ENCODE results near the gene ISL2.
"Not testable (repeated sequence)": the region's sequence is repeated elsewhere in the genome, so short reads cannot be mapped to it uniquely, and the experiment has no call there.

The ISL2 gene

DNA sequence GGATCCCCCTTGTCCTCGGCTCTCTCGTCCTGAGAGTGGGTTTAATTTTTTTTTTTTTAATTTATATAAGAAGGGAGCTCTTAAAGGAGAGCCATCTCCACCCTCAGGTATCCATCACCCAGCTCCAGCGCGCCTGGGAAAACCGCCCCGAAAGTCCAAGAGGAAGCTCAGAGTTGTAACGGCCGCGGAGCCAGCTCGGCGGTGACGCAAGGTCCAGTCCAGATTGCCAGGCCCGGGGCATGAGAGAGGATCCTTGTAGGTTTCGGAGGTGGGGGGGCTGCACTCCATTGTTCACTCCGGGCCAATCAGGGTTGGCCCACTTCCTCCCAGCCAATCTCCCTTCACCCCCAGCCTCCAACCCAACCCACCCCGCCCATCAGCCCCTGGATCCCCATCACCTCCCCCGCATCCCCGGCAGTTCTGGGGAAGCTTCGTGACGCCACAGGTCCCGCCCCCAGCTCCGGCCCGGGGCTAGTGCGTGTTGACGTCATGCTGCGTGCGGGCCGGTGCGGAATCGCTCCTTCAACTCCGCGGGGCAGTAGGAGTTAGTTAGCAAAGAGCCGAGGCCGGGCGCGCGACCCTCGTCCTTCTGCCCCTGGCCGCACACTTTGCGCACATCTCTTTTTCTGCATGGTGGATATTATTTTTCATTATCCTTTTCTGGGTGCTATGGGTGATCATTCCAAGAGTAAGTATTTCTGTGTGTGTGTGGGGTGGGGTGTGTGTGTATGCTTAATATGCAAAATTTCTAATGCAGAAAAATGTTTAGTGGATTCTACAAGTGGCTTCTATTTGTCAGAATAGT, at the start of gene ISL2:
ISL2 (plus strand) TSS at position 520 of the 805 bp plus-strand sequence; CDS start at position 631, 111 bp downstream.
- no peak for DNase-seq (ENCODE audit: low spot score)

DNA sequence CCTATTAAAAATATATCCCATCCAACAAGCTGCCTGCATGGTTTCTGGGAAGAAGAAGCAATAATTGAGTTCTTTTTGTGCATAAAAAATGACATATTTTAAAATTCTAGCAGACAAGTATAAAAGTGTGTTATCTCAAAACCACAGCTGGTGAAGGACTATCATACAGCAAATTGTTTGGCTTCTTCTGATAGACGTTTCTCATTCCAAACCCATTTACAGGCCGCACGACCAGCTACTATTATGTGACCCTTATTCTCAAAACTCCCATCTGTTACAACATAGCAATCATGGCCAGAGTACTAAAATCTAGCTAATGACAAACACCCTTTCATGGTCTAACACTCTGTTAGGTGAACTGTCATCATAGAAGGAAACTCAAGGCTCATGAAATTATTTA, 47.0 kb upstream of the ISL2 start:
- DNase-seq (ENCODE audit: low spot score) = peak; percentile 31

DNA sequence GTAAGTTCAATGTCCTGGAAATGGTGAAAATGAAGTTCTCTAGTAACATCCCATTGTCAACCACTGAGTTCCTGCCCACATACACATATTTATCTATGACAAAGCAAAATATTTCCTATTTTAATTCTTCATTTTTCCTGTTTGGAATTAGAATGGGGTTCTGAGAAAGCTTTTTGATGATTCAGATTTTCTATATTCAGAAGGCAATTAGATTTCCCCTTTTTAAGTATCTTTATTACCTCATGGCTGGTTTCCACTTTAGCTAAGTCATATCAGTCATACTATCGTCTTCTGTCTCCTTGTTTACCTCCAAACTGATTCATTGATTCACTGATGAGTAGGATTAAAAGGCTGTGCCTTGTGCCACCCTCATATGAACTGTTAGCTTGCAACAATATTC, 43.2 kb upstream of the ISL2 start:
- DNase-seq (ENCODE audit: low spot score) = no peak

DNA sequence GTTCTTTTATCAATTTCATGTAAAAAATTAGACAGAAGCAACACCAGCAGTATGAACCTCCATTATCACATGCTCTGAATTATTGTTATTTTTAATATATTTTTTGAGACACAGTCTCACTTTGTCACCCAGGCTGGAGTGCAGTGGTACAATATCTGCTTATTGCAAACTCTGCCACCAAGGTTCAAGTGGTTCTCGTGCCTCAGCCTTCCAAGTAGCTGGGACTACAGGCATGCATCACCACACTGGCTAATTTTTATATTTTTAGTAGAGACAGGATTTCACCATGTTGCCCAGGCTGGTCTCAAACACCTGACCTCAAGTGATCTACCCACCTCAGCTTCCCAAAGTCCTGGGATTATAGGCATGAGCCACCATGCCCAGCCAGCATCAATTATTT, 42.1 kb upstream of the ISL2 start:
- not testable (repeated sequence) for DNase-seq (ENCODE audit: low spot score)

DNA sequence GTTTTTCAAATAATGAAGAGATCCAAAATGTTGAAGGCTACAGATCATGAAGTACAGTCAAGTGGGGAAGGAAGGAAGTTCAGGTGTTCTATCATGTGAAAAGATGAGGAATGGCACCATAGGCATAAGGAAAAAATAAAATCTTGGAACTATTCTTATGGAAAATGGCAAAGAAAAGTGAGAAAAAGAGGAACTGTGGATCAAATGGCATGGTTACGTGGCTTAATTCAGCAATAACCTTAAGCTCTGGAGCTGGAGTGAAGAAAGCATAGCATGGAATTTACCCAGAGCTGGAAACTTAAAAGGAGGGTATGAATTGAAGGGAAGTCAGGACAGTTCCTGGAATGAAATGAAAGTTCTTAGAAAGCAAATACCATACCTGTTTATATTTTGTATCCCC, 39.7 kb upstream of the ISL2 start:
- DNase-seq (ENCODE audit: low spot score) = no peak

DNA sequence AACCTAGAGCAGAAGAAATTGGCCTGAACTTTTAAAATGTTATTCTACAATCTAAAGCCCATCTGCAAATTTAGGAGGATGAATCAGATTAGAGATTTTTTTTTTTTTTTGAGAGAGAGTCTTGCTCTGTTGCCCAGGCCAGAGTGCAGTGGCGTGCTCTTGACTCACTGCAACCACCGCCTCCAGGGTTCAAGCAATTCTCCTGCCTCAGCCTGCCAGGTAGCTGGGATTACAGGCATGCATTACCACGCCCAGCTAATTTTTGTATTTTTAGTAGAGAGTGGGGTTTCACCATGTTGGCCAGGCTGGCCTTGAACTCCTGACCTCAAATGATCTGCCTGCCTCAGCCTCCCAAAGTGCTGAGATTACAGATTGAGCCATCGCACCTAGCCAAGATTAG, 38.6 kb upstream of the ISL2 start:
- not testable (repeated sequence) for DNase-seq (ENCODE audit: low spot score)

DNA sequence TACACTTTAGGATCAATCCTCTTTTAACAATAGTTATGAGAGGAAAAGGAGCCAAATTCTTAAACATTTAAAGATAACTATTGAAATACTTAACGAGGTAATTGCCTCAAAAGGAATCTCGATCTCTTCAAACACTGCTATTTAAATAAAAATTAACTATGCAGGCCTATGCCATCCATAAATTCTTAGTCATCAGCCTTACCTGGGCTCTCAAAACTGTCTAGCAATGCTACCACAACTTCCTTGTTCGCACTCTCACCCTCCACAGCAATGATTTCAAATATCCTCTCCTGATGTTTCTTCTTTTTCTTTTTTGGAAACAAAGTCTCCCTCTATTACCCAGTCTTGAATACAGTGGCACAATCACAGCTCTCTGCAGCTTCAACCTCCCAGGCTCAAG, 37.6 kb upstream of the ISL2 start:
- no peak for DNase-seq (ENCODE audit: low spot score)

DNA sequence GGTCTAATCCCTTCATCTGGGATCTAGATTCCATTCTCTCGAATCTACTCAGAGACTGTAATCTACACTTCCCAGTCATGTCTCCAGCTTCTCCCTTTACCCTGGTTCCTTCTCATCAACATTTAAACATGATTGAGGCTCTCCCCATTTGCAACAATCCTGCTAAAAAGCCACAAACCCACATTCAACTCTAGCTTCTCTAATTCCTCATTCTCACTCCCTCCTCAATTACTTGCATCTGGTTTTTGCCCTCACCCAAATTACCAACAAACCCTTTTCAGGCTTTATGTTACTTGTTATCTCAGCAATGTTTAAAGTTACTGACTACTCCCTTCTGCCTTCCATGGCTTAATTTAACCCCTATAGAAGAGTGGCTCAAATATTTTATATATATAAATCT, 36.8 kb upstream of the ISL2 start:
- no peak for DNase-seq (ENCODE audit: low spot score)

DNA sequence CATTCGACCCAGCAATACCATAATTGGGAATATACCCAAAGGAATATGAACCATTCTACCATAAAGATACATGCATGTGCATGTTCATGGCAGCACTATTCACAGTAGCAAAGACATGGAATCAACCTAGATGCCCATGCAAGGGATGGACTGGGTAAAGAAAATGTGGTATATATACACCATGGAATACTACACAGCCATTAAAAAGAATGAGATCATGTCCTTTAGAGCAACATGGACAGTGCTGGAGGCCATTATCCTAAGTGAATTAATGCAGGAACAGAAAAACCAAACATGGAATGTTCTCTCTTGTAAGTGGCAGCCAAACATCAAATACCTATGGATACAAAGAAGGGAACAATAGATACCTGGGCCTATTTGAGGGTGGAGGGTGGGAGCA, 32.7 kb upstream of the ISL2 start:
- no peak for DNase-seq (ENCODE audit: low spot score)

DNA sequence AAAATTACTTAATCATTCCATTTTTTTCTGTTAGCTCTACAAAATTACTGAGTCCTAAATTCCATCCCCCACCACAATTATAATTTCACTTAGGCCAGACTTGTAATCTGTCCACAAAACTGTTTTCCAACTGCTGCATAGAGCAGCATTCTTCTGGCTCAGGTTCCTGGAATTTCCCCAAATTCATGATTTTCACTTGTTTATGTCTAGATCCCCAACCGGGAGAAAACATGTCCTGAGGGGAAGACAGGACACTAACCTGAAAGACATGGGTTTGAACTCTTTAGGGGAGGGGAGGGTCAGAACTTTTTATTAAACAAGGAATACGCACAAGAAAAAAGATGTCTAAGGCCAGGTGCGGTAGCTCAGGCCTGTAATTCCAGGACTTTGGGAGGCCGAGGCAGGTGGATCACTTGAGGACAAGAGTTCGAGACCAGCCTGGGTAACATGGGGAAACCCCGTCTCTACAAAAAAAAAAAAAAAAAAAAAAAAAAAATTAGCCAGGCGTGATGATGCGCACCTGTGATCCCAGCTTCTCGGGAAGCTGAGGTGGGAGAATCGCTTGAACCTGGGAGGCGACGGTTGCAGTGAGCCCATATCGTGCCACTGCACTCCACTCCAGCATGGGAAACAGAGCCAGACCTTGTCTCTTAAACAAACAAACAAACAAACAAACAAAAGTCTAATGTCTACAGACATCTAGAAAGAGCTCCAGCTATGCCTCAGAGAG, 26.8 kb upstream of the ISL2 start:
- DNase-seq (ENCODE audit: low spot score) = no peak

DNA sequence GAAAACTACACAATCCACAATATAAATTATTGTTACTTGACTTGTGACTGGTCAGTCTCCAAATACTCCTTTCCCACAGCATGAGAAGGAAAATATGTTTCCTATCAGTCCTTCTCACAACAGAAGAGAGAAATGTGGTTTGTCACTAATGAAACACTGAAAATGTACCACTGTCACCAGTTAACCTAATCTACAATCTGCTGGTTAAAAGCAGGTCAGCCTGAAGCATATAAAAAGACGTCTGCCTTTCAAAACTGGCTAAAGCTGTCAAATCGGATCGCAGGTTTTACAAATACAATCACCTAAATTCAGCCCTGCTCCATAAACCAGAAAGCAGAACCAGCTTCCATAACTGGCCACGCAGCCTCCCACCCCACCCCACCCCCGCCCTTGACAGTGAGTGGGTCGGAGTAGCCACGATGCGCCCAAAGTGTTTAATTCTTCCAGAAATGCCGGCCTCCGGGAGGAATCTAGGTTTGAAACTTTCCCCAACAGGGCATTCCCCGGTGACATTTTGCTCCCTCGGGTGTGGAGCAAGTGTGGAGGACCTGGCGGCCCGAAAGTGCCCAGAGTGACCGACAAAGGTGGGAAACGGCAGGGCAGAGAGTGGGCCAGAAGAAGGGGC, 26.0 kb upstream of the ISL2 start:
- DNase-seq (ENCODE audit: low spot score) = peak; percentile 36

DNA sequence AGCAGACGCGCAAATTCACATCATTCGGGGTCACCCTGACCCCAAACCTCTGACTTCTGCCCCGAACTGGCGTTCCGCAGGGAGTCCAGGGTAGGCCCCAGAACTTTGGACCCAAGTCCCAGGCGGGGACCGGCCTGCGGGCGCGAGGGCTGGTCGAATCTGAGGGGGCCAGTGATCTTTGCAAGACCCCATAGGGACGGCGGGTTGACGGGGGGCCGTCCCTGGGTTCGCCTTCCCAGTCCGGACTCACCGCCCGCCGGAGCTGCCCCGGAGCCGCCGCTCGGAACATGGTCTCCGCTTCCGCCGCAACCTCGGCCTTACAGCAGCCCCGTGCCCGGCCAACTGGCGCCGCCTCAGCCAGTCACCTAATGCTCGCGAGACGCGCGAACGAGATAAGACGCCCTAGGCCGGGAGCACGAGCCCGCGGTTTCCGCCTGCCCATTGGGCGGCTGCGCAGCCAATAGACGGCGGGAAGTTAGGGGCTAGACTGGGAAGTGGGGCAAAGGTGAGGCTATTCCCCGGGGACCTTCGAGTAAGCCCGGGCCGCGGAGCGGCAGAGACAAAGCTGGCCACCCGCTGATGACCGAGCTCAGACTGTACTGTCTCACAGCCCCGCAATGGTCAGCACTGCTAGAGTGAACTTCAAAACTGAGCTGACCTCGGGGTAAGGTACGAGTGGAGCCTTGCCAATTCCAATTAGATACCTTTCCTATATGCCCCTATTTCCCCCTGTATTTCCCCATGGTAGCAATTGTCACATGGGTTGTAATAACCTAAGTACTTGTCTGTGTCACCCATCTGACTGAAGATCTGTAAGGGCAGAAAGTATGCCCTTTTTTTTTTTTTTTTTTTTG, 25.2 kb upstream of the ISL2 start, which contains the start of gene ETFA:
ETFA (minus strand) TSS at position 370 of the 854 bp plus-strand sequence; CDS start at position 289, 81 bp downstream.
- DNase-seq (ENCODE audit: low spot score) = peak; percentile 83

DNA sequence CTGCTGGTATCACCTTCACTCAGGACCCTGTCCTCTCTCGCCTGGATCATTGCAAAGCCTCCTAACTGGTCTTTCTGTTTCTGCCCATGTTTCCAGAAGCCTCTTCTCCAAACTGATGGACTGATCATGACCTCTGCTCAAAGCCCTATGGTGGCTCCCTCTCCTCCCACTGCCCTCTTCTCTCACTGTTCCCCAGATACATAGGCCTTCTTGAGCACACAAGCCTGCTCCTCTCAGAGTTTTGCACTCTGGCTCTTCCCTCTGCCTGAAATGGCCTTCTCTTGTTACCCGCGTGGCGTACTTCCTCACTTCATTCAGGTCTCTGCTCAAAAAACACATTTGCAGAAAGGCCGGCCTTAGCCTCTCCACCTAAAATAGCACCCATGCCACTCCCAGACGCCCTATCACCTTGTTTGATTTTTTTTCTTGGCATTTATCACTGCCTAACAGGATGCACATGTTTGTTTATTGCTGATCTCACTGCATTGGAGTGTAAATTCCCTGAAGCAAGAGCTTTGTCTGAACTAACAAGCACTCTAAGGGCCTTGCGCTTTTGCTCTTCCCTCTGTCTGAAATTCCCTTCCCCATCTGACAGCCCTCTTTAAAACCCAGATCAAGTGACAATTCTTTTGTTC, 23.9 kb upstream of the ISL2 start:
- DNase-seq (ENCODE audit: low spot score) = peak; percentile 27

DNA sequence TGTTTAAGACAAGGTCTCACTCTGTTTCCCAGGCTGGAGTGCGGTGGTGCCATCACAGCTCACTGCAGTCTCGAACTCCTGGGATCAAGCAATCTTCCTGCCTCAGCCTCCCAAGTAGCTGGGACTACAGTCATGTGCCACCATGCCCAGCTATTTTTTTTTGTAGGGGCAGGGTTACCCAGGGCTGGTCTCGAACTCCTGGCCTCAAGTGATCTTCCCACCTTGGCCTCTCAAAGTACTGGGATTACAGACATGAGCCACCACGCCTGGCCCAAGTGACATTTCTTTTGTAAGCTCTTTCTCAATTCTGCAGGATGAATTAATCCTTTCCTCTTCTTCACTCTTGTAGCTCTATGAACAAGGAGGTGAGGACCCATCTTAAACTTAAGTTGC, 23.4 kb upstream of the ISL2 start:
- DNase-seq (ENCODE audit: low spot score) = not testable (repeated sequence)

DNA sequence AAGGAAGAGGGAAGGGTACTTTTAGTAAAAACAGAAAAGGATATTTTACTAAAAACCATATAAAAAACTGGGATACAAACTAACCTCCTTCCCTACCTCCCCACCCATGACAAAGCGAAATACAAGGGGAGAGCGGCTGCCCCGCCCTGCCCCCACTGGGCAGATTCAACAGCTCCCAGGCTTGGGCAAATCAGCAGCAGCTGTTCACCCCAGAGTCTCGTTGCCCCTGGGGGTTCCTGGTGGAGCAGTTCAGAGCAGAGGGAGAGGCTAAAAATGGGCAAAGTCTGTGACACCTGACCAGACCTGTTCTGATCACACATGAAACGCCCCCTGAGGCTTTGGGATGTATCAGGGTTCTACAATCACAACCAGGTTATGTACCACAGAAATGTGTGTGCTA, 22.8 kb upstream of the ISL2 start:
- no peak for DNase-seq (ENCODE audit: low spot score)

DNA sequence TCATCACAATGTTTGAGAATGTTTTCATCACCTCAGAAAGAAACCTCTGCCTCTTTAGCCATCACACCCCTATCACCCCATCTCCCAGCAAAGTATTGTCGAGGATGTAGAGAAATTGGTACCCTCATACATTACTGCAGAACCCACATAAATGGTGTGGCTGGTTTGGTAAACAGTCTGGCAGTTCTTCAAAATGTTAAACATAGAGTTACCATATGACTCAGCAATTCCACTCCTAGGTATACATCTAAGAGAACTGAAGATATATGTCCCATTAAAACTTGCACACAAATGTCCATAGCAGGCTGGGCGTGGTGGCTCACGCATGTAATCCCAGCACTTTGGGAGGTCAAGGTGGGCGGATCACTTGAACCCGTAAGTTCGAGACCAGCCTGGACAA, 16.6 kb upstream of the ISL2 start:
- DNase-seq (ENCODE audit: low spot score) = no peak

DNA sequence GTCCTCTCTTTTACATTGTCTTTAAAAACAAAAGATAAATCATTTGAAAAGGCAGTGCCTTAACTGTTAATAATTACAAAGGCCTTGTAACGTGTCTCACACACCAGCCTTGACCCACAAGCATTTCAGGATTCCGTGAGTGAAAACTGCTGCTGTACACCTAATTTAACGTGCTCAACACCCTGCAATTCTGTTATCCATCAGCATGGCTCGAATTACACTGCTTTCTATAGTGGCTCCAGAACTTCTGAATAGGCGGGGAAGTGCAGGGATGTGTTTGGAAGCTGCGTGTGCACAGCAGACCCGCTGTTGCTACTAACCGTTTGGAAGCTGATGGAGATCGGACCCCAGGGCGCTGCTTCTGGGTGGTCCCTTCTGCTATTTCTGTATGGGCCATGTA, 15.4 kb upstream of the ISL2 start:
- no peak for DNase-seq (ENCODE audit: low spot score)

DNA sequence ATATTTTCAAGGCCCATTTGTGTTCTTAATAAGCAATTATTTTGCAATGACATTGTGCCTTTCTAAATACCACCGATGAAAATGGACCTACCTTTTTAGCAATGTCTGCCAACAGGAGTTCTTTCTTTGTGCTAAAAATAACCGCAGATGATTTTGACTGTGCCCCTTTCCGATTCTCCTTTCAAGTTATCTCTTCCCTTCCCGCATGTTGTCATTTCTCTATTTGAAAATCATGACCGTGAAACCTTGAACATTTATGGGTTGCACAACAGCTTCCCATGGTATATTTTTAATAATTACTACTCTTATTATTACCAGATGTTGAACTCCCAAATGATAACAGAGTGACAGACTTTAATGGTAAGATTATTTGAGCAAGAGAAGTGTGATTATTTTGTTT, 15.0 kb upstream of the ISL2 start:
- no peak for DNase-seq (ENCODE audit: low spot score)

DNA sequence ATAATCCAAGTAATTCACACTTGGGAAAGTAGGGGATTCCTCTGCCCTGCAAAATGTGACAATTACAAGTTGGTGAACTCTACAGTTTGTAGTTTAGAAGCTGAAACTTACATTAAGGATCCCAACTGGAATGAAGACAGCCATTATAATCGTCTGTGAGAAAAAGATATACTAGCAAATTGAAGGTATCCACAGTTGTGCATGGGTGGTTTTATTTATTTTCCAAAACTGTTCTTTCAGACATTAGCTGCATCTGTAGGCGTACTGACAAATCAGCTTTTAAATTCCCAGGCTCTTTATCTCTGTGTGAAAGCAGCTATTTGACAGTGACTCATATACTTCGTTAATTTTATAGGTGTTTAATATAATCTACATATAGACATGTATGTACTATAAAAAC, 12.5 kb upstream of the ISL2 start:
- DNase-seq (ENCODE audit: low spot score) = no peak

DNA sequence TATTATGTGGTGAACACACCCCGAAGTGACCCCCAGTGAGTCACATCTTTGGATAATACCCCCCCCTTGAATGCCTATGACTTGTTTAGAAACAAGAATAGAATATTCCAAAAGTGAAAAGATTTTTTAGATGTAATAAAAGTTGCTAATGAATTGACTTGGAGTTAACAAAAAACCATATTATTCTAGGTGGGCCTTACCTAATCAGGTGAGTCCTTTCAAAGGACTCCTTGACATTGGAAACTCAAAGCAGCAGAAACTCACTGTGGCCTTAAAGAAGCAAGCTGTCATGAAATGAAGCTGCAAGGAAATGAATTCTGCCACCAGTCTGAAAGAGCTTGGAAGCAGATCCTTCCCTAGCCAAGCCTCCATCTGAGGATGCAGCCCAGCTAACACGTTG, 10.9 kb upstream of the ISL2 start:
- no peak for DNase-seq (ENCODE audit: low spot score)

All from hematopoietic multipotent progenitor cell treated with erythropoietin and hydrocortisone succinate and interleukin-3 and kit ligand, for 17 days (in vitro differentiated cells).